Keratinocyte (primary cell): Measurements from ENCODE around the gene LRRC4C. TPM values are rescaled to one million over a fixed set of nuclear protein-coding genes. Genes with fewer than 3 reads are reported as not detected.

Source experiments
- DNase-seq: peaks from one replicate; pipeline ENCODE4 v3.0.0-alpha.2; 2011; ENCODE audit warnings: low read depth, missing footprints, low spot score
- FAIRE-seq: peaks from 2 replicates; lab custom pipeline; 2011; peaks lifted over from hg19 to GRCh38; lab: Jason Lieb, UNC
- H2AFZ ChIP-seq: 2 replicates; pipeline ENCODE4 v1.6.0; 2012; ENCODE audit warnings: low read length, control low read depth, inconsistent platforms; ENCODE audit not compliant: control insufficient read depth
- H3K27ac ChIP-seq: 2 replicates; pipeline ENCODE4 v1.5.1; 2011; ENCODE audit warnings: low read length; ENCODE audit not compliant: control insufficient read depth, insufficient read depth
- H3K27me3 ChIP-seq: 3 replicates; pipeline ENCODE4 v1.6.0; 2011; ENCODE audit warnings: low read length; ENCODE audit not compliant: control insufficient read depth, insufficient read depth; ENCODE audit errors: extremely low read depth
- H3K36me3 ChIP-seq, 2 experiments: 2 replicates in 1 of 2; 3 replicates in 1 of 2; pipeline ENCODE4 v1.5.1; 2011; ENCODE audit warnings: low read length in 2 of 2, mild to moderate bottlenecking in 1 of 2; ENCODE audit not compliant: control insufficient read depth in 2 of 2, insufficient read depth in 2 of 2; ENCODE audit errors: extremely low read depth in 1 of 2
- H3K4me1 ChIP-seq: 3 replicates; pipeline ENCODE4 v1.5.1; 2011; ENCODE audit warnings: low read length; ENCODE audit not compliant: control insufficient read depth, insufficient read depth; ENCODE audit errors: extremely low read depth
- H3K4me2 ChIP-seq: 3 replicates; pipeline ENCODE4 v1.6.0; 2011; ENCODE audit warnings: low read depth, low read length; ENCODE audit not compliant: control insufficient read depth, insufficient read depth; ENCODE audit errors: extremely low read depth
- H3K4me3 ChIP-seq, 3 experiments: fragments of 200-600 bp in 1 of 3; sonication (generic) in 1 of 3; 2 replicates in 2 of 3; 3 replicates in 1 of 3; pipeline ENCODE4 v1.5.1; 2011 to 2016; ENCODE audit warnings: low read length in 3 of 3, mild to moderate bottlenecking in 3 of 3, control low read depth in 2 of 3, inconsistent platforms in 1 of 3, low read depth in 1 of 3, mixed read lengths in 1 of 3, mixed run types in 1 of 3, moderate library complexity in 1 of 3; ENCODE audit not compliant: control insufficient read depth in 2 of 3, insufficient read depth in 2 of 3; ENCODE audit errors: extremely low read depth in 1 of 3
- H3K79me2 ChIP-seq: 2 replicates; pipeline ENCODE4 v1.6.0; 2012; ENCODE audit warnings: low read length; ENCODE audit not compliant: control insufficient read depth, insufficient read depth
- H3K9ac ChIP-seq: 3 replicates; pipeline ENCODE4 v1.6.0; 2011; ENCODE audit warnings: low read length; ENCODE audit not compliant: control insufficient read depth, insufficient read depth; ENCODE audit errors: extremely low read depth
- H3K9me1 ChIP-seq: 3 replicates; pipeline ENCODE4 v1.6.0; 2011; ENCODE audit warnings: low read length; ENCODE audit not compliant: control insufficient read depth, insufficient read depth; ENCODE audit errors: extremely low read depth
- H3K9me3 ChIP-seq: 2 replicates; pipeline ENCODE4 v1.5.1; 2012; ENCODE audit warnings: low read depth, low read length; ENCODE audit not compliant: control insufficient read depth
- H4K20me1 ChIP-seq: 3 replicates; pipeline ENCODE4 v1.6.0; 2011; ENCODE audit warnings: low read length; ENCODE audit not compliant: control insufficient read depth, insufficient read depth; ENCODE audit errors: extremely low read depth
- CTCF ChIP-seq, 3 experiments: IDR thresholded peaks in 1 of 3; conservative IDR thresholded peaks in 1 of 3; optimal IDR thresholded peaks in 1 of 3; 2 replicates in 2 of 3; 3 replicates in 1 of 3; pipeline versions ENCODE3 to v1.5.1; 2011; ENCODE audit warnings: low read length in 3 of 3, mild to moderate bottlenecking in 3 of 3, moderate library complexity in 2 of 3, control low read depth in 1 of 3, inconsistent platforms in 1 of 3; ENCODE audit not compliant: insufficient read depth in 2 of 3; ENCODE audit errors: extremely low read depth in 1 of 3
- EZH2 ChIP-seq: IDR thresholded peaks from one replicate; pipeline ENCODE4 v1.6.1; 2012; ENCODE audit warnings: inconsistent platforms, mild to moderate bottlenecking, low read length, moderate library complexity
- dilution Hi-C: fragments of 300-500 bp; cut with MboI; formaldehyde crosslinking; loops from one replicate; pipeline ENCODE4 v1.7.0; 2020; ENCODE audit warnings: low sequenced_read_pairs; ENCODE audit not compliant: extremely low pct_ligation_motif_present
- polyA plus RNA-seq, 5 experiments: library from polyadenylated mRNA; depleted of rRNA in 3 of 5; stranded (reverse) in 3 of 5; stranded (forward) in 1 of 5; unstranded in 1 of 5; fragments of >200 nt; gene quantifications; 1 replicate in 1 of 5; 2 replicates in 3 of 5; 3 replicates in 1 of 5; pipeline versions ENCODE4 v1.2.1 to v1.2.3, GENCODE V29; 2011 to 2012; ENCODE audit warnings: missing spikeins in 2 of 5, low read depth in 1 of 5, low replicate concordance in 1 of 5

LRRC4C gene
- polyA plus RNA-seq, 1 donor (not counting 4 experiments of a cell fraction or from before 2014, with no cell fraction given): not detected

GRCh38 chr11:41274831-41275230, 184.6 kb downstream of the LRRC4C start:
- FAIRE-seq (no peak), DNase-seq (no peak)
- Histone ChIP-seq H3K79me2 (no peaks in the 10 kb centered on the region), H3K9me1 (no peaks in the 10 kb centered on the region), H3K27me3 (no peaks in the 10 kb centered on the region), H3K36me3 (no peaks in the 10 kb centered on the region), H3K4me3 (no peak overlapping the region), H4K20me1 (no peaks in the 10 kb centered on the region), H2AFZ (no peak overlapping the region), H3K4me1 (no peaks in the 10 kb centered on the region), H3K9ac (no peak overlapping the region), H3K9me3 (no peaks in the 10 kb centered on the region), H3K4me2 (no peak overlapping the region), H3K27ac (no peak overlapping the region)
- dilution Hi-C loops: no loop called here
- no peak for TF ChIP-seq EZH2
- TF ChIP-seq CTCF (optimal IDR thresholded peaks at IDR 0.05 in 1 of 3, IDR thresholded peaks at IDR 0.05 in 1 of 3, conservative IDR thresholded peaks at IDR 0.05 in 1 of 3; ENCODE audit: extremely low read depth in 1 of 3, insufficient read depth in 2 of 3, low read length in 3 of 3): no peak

- FAIRE-seq (no peak), DNase-seq (no peak)
- H3K9ac ChIP-seq: no peak overlapping the region
- H3K36me3 ChIP-seq: no peaks in the 10 kb centered on the region
- H3K27ac ChIP-seq: no peak overlapping the region
- no peak overlapping the region for H2AFZ ChIP-seq
- H3K4me3 ChIP-seq: no peak overlapping the region
- no peaks in the 10 kb centered on the region for H4K20me1 ChIP-seq
- H3K4me2 ChIP-seq: no peak overlapping the region
- TF ChIP-seq CTCF (optimal IDR thresholded peaks at IDR 0.05 in 1 of 3, IDR thresholded peaks at IDR 0.05 in 1 of 3, conservative IDR thresholded peaks at IDR 0.05 in 1 of 3; ENCODE audit: extremely low read depth in 1 of 3, insufficient read depth in 2 of 3, low read length in 3 of 3) (no peak), EZH2 (no peak)
- no peaks in the 10 kb centered on the region for H3K4me1 ChIP-seq
- H3K79me2 ChIP-seq: no peaks in the 10 kb centered on the region
- no peaks in the 10 kb centered on the region for H3K9me1 ChIP-seq
- H3K9me3 ChIP-seq: no peaks in the 10 kb centered on the region
- H3K27me3 ChIP-seq: no peaks in the 10 kb centered on the region
- dilution Hi-C loops: no loop called here
Observed at GRCh38 chr11:41273908-41274307, 185.5 kb downstream of the LRRC4C start.
